SK-MEL-5 (cell line): ENCODE data around the gene ITPR2. TPM values are rescaled to one million over a fixed set of nuclear protein-coding genes. Genes with fewer than 3 reads are reported as not detected.
A peak's percentile ranks its signal among the peaks of the same experiment; 100 is the strongest.

Experiments
- DNase-seq: peaks from one replicate; pipeline ENCODE4 v3.0.0-alpha.2; 2016; ENCODE audit warnings: low read depth, low spot score
- in situ Hi-C: cut with HindIII; loops from 2 replicates; pipeline ENCODE4 v1.10.0; 2016; ENCODE audit warnings: low sequenced_read_pairs, high pct_unique_total_duplicates, low pct_unique_long_range_greater_than_20kb
- total RNA-seq: library from RNA; depleted of rRNA; stranded (reverse); fragments of >200 nt; shearing (Covaris generic); gene quantifications from 2 replicates; pipeline ENCODE4 v1.2.3, GENCODE V29; 2014

ITPR2 gene
- total RNA-seq, 1 experiment from 2014 or later: 21.3 TPM

- peak; percentile 19 for DNase-seq
- in situ Hi-C loops: no loop called here
Observed at GRCh38 chr12:26705851-26706250, 127.1 kb downstream of the ITPR2 start.

- DNase-seq: no peak
- in situ Hi-C loops: no loop called here
Observed at GRCh38 chr12:26704684-26705460, 128.1 kb downstream of the ITPR2 start.

- in situ Hi-C loops: no loop called here
- no peak for DNase-seq
Observed at GRCh38 chr12:26704214-26704613, 128.8 kb downstream of the ITPR2 start.

- no peak for DNase-seq
- in situ Hi-C loops: no loop called here
Observed at GRCh38 chr12:26702741-26703140, 130.3 kb downstream of the ITPR2 start.

GRCh38 chr12:26701604-26702215 is 131.3 kb downstream of the ITPR2 start:
- peak; percentile 69 for DNase-seq
- in situ Hi-C loops: no loop called here

GRCh38 chr12:26700430-26700829 is 132.6 kb downstream of the ITPR2 start:
- DNase-seq: no peak
- in situ Hi-C loops: no loop called here

GRCh38 chr12:26699237-26699636 is 133.8 kb downstream of the ITPR2 start:
- no peak for DNase-seq
- in situ Hi-C loops: no loop called here

GRCh38 chr12:26698186-26698585 is 134.8 kb downstream of the ITPR2 start:
- no peak for DNase-seq
- in situ Hi-C loops: no loop called here

- in situ Hi-C loops: no loop called here
- DNase-seq: no peak
Observed at GRCh38 chr12:26697217-26697616, 135.8 kb downstream of the ITPR2 start.

GRCh38 chr12:26696613-26697092 is 136.3 kb downstream of the ITPR2 start:
- in situ Hi-C loops: no loop called here
- no peak for DNase-seq

- in situ Hi-C loops: no loop called here
- no peak for DNase-seq
Observed at GRCh38 chr12:26696048-26696612, 136.9 kb downstream of the ITPR2 start.

GRCh38 chr12:26694402-26694801 is 138.6 kb downstream of the ITPR2 start:
- in situ Hi-C loops: no loop called here
- no peak for DNase-seq

GRCh38 chr12:26692407-26692806 is 140.6 kb downstream of the ITPR2 start:
- in situ Hi-C loops: no loop called here
- no peak for DNase-seq

- peak; percentile 23 for DNase-seq
- in situ Hi-C loops: no loop called here
Observed at GRCh38 chr12:26691234-26691970, 141.6 kb downstream of the ITPR2 start.

- in situ Hi-C loops: no loop called here
Observed at GRCh38 chr12:26690601-26691000, 142.4 kb downstream of the ITPR2 start.

GRCh38 chr12:26689281-26689841 is 143.6 kb downstream of the ITPR2 start:
- no peak for DNase-seq
- in situ Hi-C loops: no loop called here

More at GRCh38 chr12:26690601-26691000, 142.4 kb downstream of the ITPR2 start:
- DNase-seq: no peak

- in situ Hi-C loops: no loop called here
- DNase-seq: no peak
Observed at GRCh38 chr12:26688344-26688904, 144.6 kb downstream of the ITPR2 start.
